Peyer's patch (tissue), 4 donors: ENCODE data around the gene LGALSL. TPM values are rescaled to one million over a fixed set of nuclear protein-coding genes. Genes with fewer than 3 reads are reported as not detected.

ENCODE experiments used
- DNase-seq, 3 donors: peaks; one replicate each; pipeline ENCODE4 v3.0.0-alpha.2; 2017 to 2019
- H3K27ac ChIP-seq, 4 donors: fragments of 200-600 bp; sonication (generic); one replicate each; pipeline ENCODE4 v1.5.1; 2016 to 2019
- H3K27me3 ChIP-seq, 2 donors: fragments of 200-600 bp; sonication (generic); one replicate each; pipeline ENCODE4 v1.5.1; 2019
- H3K36me3 ChIP-seq, 3 donors: fragments of 200-600 bp; sonication (generic); one replicate each; pipeline ENCODE4 v1.5.1; 2016 to 2019
- H3K4me1 ChIP-seq, 4 donors: fragments of 200-600 bp; sonication (generic); one replicate each; pipeline ENCODE4 v1.5.1; 2016 to 2019
- H3K4me3 ChIP-seq, 4 donors: fragments of 200-600 bp; sonication (generic); 1 replicate in 3 of 4; 2 replicates in 1 of 4; pipeline ENCODE4 v1.5.1; 2016 to 2019; ENCODE audit warnings: mild to moderate bottlenecking in 1 of 4
- H3K9me3 ChIP-seq, 4 donors: fragments of 200-600 bp; sonication (generic); one replicate each; pipeline ENCODE4 v1.5.1; 2016 to 2019; ENCODE audit warnings: mild to moderate bottlenecking in 1 of 4
- CTCF ChIP-seq, 6 experiments: fragments of 450-650 bp in 4 of 6; fragments of 200-600 bp in 2 of 6; sonication (generic) in 1 of 6; IDR thresholded peaks; one replicate each; pipeline ENCODE4 v1.5.1; 2017 to 2019; ENCODE audit warnings: antibody characterized with exemption in 6 of 6, mild to moderate bottlenecking in 3 of 6, moderate library complexity in 1 of 6
- POLR2A ChIP-seq, 2 donors: fragments of 450-650 bp; IDR thresholded peaks; one replicate each; pipeline ENCODE4 v1.5.1; 2017; ENCODE audit warnings: antibody characterized with exemption in 2 of 2, mild to moderate bottlenecking in 2 of 2, moderate library complexity in 2 of 2
- total RNA-seq, 4 donors: library from RNA; depleted of rRNA; stranded (reverse); fragments of >200 nt; gene quantifications; one replicate each; pipeline ENCODE4 v1.1.0, GENCODE V29; 2016

The LGALSL gene
- total RNA-seq, 4 donors from 2014 or later: 17.8 to 56.1 (median 31.5) TPM

- H3K9me3 ChIP-seq: no peaks in the 10 kb centered on the region
- H3K4me1 ChIP-seq: peaks cover 0 to 6% (median 0%) of the 10 kb centered on the region in 4 donors
- TF ChIP-seq CTCF (IDR thresholded peaks at IDR 0.05) (no peak), POLR2A (IDR thresholded peaks at IDR 0.05) (no peak)
- H3K4me3 ChIP-seq: peak overlapping the region; percentile 75 to 98 (median 91)
- no peaks in the 10 kb centered on the region for H3K27me3 ChIP-seq
- H3K27ac ChIP-seq: peak overlapping the region; percentile 86 to 97 (median 93)
- H3K36me3 ChIP-seq: peaks cover 0 to 34% (median 0%) of the 10 kb centered on the region in 3 donors
- peak in 2 of 3 donors; percentile 43 to 67 for DNase-seq
These were observed 697 bp downstream of the LGALSL start for GRCh38 chr2:64454386-64455332.

GRCh38 chr2:64455545-64455944 is 1.6 kb downstream of the LGALSL start:
- Histone ChIP-seq H3K9me3 (no peaks in the 10 kb centered on the region), H3K4me1 (peaks cover 0 to 6% (median 0%) of the 10 kb centered on the region in 4 donors), H3K27me3 (no peaks in the 10 kb centered on the region), H3K36me3 (peaks cover 0 to 34% (median 0%) of the 10 kb centered on the region in 3 donors), H3K4me3 (peak overlapping the region in 2 of 4 donors; percentile 96 to 98), H3K27ac (no peak overlapping the region)
- peak in 3 of 6 experiments; percentile 21 to 37 (median 30) for TF ChIP-seq CTCF (IDR thresholded peaks at IDR 0.05)
- TF ChIP-seq POLR2A (IDR thresholded peaks at IDR 0.05): no peak
- DNase-seq: no peak

GRCh38 chr2:64456293-64456692 is 2.3 kb downstream of the LGALSL start:
- no peaks in the 10 kb centered on the region for H3K9me3 ChIP-seq
- no peak overlapping the region for H3K27ac ChIP-seq
- peaks cover 0 to 34% (median 0%) of the 10 kb centered on the region in 3 donors for H3K36me3 ChIP-seq
- peaks cover 0 to 6% (median 0%) of the 10 kb centered on the region in 4 donors for H3K4me1 ChIP-seq
- no peak overlapping the region for H3K4me3 ChIP-seq
- no peak for TF ChIP-seq CTCF (IDR thresholded peaks at IDR 0.05)
- no peak for TF ChIP-seq POLR2A (IDR thresholded peaks at IDR 0.05)
- DNase-seq: no peak
- H3K27me3 ChIP-seq: no peaks in the 10 kb centered on the region

GRCh38 chr2:64457524-64457923 is 3.6 kb downstream of the LGALSL start:
- no peaks in the 10 kb centered on the region for H3K27me3 ChIP-seq
- TF ChIP-seq CTCF (IDR thresholded peaks at IDR 0.05) (peak in 1 of 6 experiments; percentile 11), POLR2A (IDR thresholded peaks at IDR 0.05) (no peak)
- no peak overlapping the region for H3K4me3 ChIP-seq
- no peak overlapping the region for H3K27ac ChIP-seq
- DNase-seq: no peak
- no peaks in the 10 kb centered on the region for H3K9me3 ChIP-seq
- H3K36me3 ChIP-seq: peaks cover 0 to 34% (median 0%) of the 10 kb centered on the region in 3 donors
- H3K4me1 ChIP-seq: peaks cover 0 to 6% (median 0%) of the 10 kb centered on the region in 4 donors

GRCh38 chr2:64459575-64459974 is 5.6 kb downstream of the LGALSL start:
- DNase-seq: no peak
- Histone ChIP-seq H3K9me3 (no peaks in the 10 kb centered on the region), H3K36me3 (peaks cover 0 to 34% (median 0%) of the 10 kb centered on the region in 3 donors), H3K4me3 (no peak overlapping the region), H3K27me3 (no peaks in the 10 kb centered on the region), H3K4me1 (peaks cover 0 to 8% (median 0%) of the 10 kb centered on the region in 4 donors), H3K27ac (no peak overlapping the region)
- TF ChIP-seq POLR2A (IDR thresholded peaks at IDR 0.05): no peak
- no peak for TF ChIP-seq CTCF (IDR thresholded peaks at IDR 0.05)
